HEK293 (cell line): ENCODE measurements around the gene AZGP1.

Experiments used
- ATF2 ChIP-seq: fragments of 450-650 bp; formaldehyde crosslinking; IDR thresholded peaks from 2 replicates; pipeline ENCODE4 v1.5.1; 2016; ENCODE audit warnings: missing biosample characterization, missing genetic modification characterization, low read depth
- CTCF ChIP-seq: fragments of 450-650 bp; formaldehyde crosslinking; IDR thresholded peaks from 2 replicates; pipeline ENCODE4 v1.5.1; 2016; ENCODE audit warnings: missing biosample characterization, missing genetic modification characterization
- MYNN ChIP-seq: fragments of 450-650 bp; formaldehyde crosslinking; IDR thresholded peaks from 2 replicates; pipeline ENCODE4 v1.5.1; 2016; ENCODE audit warnings: missing biosample characterization, missing genetic modification characterization, borderline replicate concordance
- SALL2 ChIP-seq: fragments of 450-650 bp; formaldehyde crosslinking; IDR thresholded peaks from 2 replicates; pipeline ENCODE4 v1.5.0; 2017; ENCODE audit warnings: missing biosample characterization, mild to moderate bottlenecking, missing genetic modification characterization, borderline replicate concordance
- ZBTB44 ChIP-seq: fragments of 450-650 bp; IDR thresholded peaks from 2 replicates; pipeline ENCODE4 v1.5.1; 2018; ENCODE audit warnings: missing biosample characterization, mild to moderate bottlenecking, missing genetic modification characterization
- ZNF140 ChIP-seq: fragments of 450-650 bp; formaldehyde crosslinking; IDR thresholded peaks from 2 replicates; pipeline ENCODE4 v1.5.1; 2016; ENCODE audit warnings: missing biosample characterization, missing genetic modification characterization
- ZNF174 ChIP-seq: fragments of 450-650 bp; formaldehyde crosslinking; IDR thresholded peaks from 2 replicates; pipeline ENCODE4 v1.5.0; 2017; ENCODE audit warnings: missing biosample characterization, mild to moderate bottlenecking, missing genetic modification characterization
- ZNF335 ChIP-seq: fragments of 450-650 bp; formaldehyde crosslinking; conservative IDR thresholded peaks from 2 replicates; pipeline ENCODE4 v1.5.1; 2016; ENCODE audit warnings: missing biosample characterization, missing genetic modification characterization
- ZNF426 ChIP-seq: fragments of 450-650 bp; formaldehyde crosslinking; IDR thresholded peaks from 2 replicates; pipeline ENCODE4 v1.5.1; 2017; ENCODE audit warnings: missing biosample characterization, missing genetic modification characterization, mild to moderate bottlenecking, inconsistent platforms, moderate library complexity
- ZNF623 ChIP-seq: fragments of 450-650 bp; formaldehyde crosslinking; IDR thresholded peaks from 2 replicates; pipeline ENCODE4 v1.5.1; 2016; ENCODE audit warnings: missing biosample characterization, missing genetic modification characterization
- ZNF624 ChIP-seq: fragments of 450-650 bp; formaldehyde crosslinking; IDR thresholded peaks from 2 replicates; pipeline ENCODE4 v1.5.1; 2017; ENCODE audit warnings: missing biosample characterization, missing genetic modification characterization
- ZNF660 ChIP-seq: fragments of 450-650 bp; IDR thresholded peaks from 2 replicates; pipeline ENCODE4 v1.5.1; 2018; ENCODE audit warnings: missing biosample characterization, mild to moderate bottlenecking, missing genetic modification characterization
- ZSCAN18 ChIP-seq: fragments of 450-650 bp; formaldehyde crosslinking; IDR thresholded peaks from 2 replicates; pipeline ENCODE4 v1.5.1; 2016; ENCODE audit warnings: missing biosample characterization, missing genetic modification characterization

- TF ChIP-seq ZNF624 (tag by site-specific recombination), result no peak
- no peak for TF ChIP-seq ZNF660 (tag by site-specific recombination)
- TF ChIP-seq CTCF (tag by site-specific recombination), result no peak
- TF ChIP-seq ZSCAN18, result no peak
- no peak for TF ChIP-seq ZNF623
- TF ChIP-seq ZNF426 (tag by site-specific recombination), result no peak
- TF ChIP-seq MYNN (tag by site-specific recombination), result no peak
- TF ChIP-seq ATF2 (tag by site-specific recombination), result no peak
- no peak for TF ChIP-seq ZNF335 (tag by site-specific recombination)
- no peak for TF ChIP-seq ZNF174
- TF ChIP-seq ZBTB44 (tag by site-specific recombination), result no peak
- TF ChIP-seq ZNF140 (tag by site-specific recombination), result no peak
- TF ChIP-seq SALL2 (tag by site-specific recombination), result no peak
These were observed 4.6 kb downstream of the AZGP1 start for GRCh38 chr7:99971242-99971641.
